ENCODE measurements around the gene DBNDD1.

DBNDD1 gene

DNA sequence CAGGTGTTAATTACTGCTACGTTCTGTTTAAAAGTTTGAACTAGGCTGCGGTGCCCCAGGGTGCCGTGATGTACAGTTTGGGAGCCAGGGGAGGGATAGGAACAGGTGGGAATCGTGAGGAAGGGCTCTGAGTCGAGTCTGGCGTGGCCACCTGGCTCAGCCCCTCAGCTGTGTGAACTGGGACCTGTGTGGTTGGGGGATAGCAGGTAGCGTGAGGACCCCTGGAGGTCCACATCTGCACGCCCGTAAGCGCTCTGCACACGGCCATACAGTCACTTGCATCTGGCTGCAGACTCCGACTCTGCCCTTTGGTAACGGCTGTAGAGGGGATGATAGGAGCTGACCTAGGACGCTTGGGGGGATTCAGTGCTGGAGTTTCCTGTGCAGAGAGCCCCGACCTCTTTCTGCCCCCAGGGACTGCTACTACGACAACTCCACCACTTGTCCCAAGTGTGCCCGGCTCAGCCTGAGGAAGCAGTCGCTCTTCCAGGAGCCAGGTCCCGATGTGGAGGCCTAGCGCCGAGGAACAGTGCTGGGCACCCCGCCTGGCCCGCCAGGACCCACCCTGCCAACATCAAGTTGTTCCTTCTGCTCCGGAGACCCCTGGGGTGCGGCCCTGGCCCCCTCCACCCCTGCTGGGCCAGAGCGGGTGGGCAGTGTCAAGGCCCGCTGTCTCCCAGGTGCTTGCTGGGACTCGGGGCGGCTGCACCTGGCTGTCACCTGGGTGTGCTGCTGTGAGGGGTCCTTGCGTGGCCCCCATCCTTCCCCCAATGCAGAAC is 53.6 kb downstream of the DBNDD1 start:
- DNase-seq (ENCODE audit: low read depth in 1 of 2, low spot score in 1 of 2), result no peak

DNA sequence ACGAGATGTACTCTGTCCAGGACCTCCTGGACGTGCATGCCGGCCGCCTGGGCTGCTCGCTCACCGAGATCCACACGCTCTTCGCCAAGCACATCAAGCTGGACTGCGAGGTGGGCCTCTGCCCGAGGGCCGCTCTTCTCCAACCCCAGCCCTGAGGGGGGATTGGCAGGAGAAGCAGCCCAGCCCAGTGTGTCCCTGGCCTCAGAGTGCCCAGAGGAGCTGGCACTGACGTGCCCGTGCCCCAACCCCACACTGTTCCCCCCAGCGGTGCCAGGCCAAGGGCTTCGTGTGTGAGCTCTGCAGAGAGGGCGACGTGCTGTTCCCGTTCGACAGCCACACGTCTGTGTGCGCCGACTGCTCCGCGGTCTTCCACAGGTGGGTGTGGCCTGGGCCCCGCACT is 55.1 kb downstream of the DBNDD1 start:
- no peak for DNase-seq (ENCODE audit: low read depth in 1 of 2, low spot score in 1 of 2)

DNA sequence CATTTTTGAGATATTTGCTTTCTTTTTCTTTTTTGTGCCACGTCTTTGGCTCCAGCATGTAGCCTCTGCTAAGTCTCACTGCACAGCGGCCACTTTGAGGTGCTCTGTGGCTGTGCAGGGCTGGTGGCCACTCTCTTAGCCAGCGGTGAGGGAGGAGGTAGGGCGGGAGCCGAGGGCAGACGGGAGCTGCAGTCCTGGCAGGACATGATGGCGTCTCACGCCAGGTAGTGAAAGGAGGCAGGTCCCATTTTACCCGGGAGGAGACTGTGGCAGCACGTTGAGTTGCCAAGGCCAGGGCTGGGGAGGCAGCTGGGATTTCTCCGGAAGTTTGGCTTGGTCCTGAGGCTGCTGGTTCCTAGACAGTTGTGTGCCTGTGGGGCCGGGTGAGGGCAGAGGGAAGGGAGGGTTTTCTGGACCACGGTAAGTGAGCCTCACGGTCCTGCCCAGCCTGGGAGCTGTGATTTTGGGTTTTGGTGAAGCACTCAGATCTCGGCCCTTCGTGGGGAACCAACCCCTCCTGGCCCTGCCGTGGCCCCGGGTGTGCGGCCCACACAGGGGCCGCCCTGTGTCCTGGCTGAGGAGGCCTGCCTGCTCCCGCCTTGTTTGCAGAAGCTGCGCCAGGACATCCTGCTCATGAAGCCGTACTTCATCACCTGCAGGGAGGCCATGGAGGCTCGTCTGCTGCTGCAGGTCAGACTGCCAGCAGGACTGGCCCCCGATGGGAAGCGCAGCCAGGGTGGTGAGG is 56.3 kb downstream of the DBNDD1 start:
- no peak for DNase-seq (ENCODE audit: low read depth in 1 of 2, low spot score in 1 of 2)

DNA sequence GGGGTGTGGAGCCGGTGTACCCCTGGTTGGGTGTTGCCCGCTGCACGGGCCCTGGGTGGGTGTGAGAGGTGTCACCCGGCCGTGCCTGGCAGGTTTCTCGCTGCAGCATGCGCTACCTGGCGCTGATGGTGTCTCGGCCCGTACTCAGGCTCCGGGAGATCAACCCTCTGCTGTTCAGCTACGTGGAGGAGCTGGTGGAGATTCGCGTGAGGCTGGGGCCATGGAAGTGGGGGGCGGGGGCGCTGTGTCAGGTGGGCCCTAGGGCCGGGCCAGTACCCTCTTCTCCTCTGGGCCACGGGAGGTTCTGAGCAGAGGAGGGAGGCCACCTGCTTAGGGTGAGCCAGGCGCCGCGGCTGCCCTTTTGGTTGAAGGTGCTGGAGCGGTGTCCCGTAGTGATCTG is 57.3 kb downstream of the DBNDD1 start:
- DNase-seq (ENCODE audit: low read depth in 1 of 2, low spot score in 1 of 2), result no peak

DNA sequence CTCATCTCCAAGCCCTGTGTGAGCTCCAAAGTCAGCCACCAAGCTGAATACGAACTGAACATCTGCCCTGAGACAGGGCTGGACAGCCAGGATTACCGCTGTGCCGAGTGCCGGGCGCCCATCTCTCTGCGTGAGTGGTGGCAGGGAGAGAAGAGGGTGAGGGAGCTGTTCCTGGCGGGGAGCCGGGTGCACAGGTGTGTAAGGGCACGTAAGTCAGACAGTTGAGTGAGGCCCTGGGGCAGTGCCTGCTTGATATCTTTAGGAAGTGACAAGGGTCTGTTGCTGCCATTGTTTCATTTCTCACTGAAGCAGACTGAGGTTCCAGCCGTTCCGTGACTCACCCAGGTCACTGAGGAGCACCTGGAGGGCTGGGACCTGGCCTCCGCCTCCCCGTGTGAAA is 58.3 kb downstream of the DBNDD1 start:
- no peak for DNase-seq (ENCODE audit: low read depth in 1 of 2, low spot score in 1 of 2)

GRCh38 chr16:89958596-89958995 is 60.7 kb downstream of the DBNDD1 start:
- no peak for DNase-seq (ENCODE audit: low read depth in 1 of 2, low spot score in 1 of 2)

DNA sequence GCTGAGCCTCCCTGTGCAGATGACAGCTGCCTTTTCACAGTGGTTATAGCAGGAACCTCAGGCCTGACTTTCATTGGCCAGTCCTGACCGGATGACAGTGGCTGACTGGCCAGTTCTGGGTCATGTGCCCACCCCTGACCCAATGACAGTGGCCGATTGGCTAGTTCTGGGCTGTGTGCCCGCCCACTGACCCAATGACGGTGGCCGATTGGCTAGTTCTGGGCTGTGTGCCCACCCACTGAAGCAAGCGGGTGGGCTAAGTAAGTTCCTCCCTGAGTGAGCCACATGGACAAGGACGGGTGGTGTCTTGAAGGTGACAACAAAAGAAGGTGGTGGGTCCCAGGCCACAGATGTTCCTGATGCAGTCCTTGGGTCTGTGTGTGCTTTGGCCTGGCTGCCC is 61.2 kb downstream of the DBNDD1 start:
- DNase-seq (ENCODE audit: low read depth in 1 of 2, low spot score in 1 of 2), result no peak

DNA sequence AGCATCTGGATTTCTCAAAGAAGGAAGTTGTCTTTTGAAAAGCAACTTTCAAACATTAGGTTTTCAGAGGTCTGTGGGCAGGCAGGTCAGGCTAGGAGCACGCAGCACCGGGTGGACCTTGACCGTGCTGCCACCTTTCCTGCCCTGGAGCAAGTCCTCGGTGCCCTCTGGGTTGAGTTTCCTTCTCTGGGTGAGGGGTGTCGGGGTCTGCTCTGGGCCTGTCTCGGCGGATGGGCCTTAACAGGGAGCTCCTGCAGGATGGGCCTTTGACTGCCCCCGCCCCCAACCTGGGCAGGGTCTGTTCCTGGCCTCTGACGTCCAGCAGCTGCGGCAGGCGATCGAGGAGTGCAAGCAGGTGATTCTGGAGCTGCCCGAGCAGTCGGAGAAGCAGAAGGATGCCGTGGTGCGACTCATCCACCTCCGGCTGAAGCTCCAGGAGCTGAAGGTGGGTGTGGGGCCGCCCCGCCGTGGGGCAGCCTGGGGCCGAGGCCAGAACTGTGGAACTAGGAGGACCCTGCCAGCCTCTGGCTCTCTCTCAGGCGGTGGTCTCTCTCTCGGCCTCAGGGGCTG is 62.0 kb downstream of the DBNDD1 start:
- no peak for DNase-seq (ENCODE audit: low read depth in 1 of 2, low spot score in 1 of 2)

DNA sequence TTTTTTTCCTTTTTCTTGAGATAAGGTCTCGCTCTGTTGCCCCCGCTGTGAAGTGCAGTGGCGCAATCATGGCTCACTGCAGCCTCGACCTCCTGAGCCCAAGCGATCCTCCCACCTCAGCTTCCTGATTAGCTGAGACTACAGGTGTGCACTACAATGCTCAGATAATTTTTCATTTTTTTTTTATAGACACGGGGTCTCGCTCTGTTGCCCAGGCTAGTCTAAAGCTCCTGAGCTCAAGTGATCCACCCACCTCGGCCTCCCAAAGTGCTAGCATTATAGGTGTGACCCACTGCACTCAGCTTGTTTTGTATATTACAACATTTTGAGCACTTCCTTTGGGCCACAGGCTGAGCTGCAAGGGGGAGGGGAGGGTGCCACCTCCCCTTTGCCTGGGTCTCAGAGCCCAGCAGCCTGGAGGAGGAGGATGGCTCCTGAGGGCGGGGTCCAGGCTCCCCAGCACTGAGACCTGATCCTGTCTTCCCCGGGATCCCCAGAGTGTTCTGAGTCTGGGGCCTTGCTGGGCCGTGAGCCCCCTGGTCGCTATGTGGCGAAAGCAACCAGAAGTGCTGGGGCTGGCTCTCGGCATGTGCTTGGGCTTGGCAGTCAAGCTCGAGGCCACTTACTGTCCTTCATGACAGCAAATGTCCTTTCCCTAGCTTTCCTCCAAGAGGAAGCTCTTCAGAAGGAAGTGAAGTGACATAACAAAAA is 62.6 kb downstream of the DBNDD1 start:
- DNase-seq (ENCODE audit: low read depth in 1 of 2, low spot score in 1 of 2), result no peak

DNA sequence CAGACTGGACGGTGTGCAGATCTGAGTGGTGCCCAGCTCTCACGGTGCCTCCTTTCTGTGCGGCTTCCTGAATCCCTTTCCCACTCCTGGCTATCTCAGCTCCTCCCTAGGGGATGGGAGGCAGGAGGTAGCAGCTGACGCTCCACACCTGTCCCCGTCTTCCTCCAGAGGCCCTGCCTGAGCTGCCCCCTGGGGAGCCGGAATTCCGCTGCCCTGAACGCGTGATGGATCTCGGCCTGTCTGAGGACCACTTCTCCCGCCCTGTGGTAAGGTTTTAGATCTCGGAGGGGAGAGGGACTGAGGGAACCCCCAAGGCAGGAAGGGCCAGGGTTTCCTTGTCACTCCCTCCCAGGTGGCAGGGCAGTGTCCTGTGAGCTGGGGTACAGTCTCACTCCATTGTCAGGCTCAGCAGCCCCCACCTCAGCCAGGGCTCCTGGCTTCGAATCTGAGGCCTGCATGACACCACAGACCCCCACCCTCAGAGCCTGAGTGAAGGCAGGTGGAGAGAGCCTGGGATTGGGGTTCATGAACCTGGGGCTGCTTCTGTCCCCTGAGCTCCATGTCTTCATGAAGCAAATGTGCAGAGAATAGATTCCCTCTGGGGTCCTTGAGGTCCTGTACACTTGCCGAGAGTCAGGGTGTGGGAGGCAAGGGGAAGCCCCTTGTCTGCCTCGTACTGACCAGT is 64.1 kb downstream of the DBNDD1 start:
- DNase-seq (ENCODE audit: low read depth in 1 of 2, low spot score in 1 of 2), result no peak
